HG02623 (cell line): ENCODE data around the gene PSMB7.
"Not testable (repeated sequence)": the region's sequence is repeated elsewhere in the genome, so short reads cannot be mapped to it uniquely, and the experiment has no call there.

Experiments used
- ATAC-seq: cut with Tn5 transposase; IDR thresholded peaks from one replicate; pipeline ENCODE4 v1.9.1; 2021; ENCODE audit warnings: moderate library complexity; ENCODE audit not compliant: unreplicated experiment

PSMB7 gene

GRCh38 chr9:124443625-124444024 lies 28.4 kb upstream of the PSMB7 start:
- ATAC-seq, result no peak

- no peak for ATAC-seq
Measured at GRCh38 chr9:124442826-124443225, 27.6 kb upstream of the PSMB7 start.

GRCh38 chr9:124442379-124442778 lies 27.1 kb upstream of the PSMB7 start:
- ATAC-seq, result no peak

- no peak for ATAC-seq
Measured at GRCh38 chr9:124441291-124441690, 26.0 kb upstream of the PSMB7 start.

- no peak for ATAC-seq
Measured at GRCh38 chr9:124440786-124441185, 25.5 kb upstream of the PSMB7 start.

GRCh38 chr9:124439686-124440243 lies 24.5 kb upstream of the PSMB7 start:
- ATAC-seq, result no peak

- no peak for ATAC-seq
Measured at GRCh38 chr9:124439086-124439485, 23.8 kb upstream of the PSMB7 start.

GRCh38 chr9:124438091-124438490 lies 22.8 kb upstream of the PSMB7 start:
- no peak for ATAC-seq

GRCh38 chr9:124437086-124437485 lies 21.8 kb upstream of the PSMB7 start:
- no peak for ATAC-seq

- no peak for ATAC-seq
Measured at GRCh38 chr9:124436320-124436719, 21.1 kb upstream of the PSMB7 start.

- ATAC-seq, result no peak
Measured at GRCh38 chr9:124429530-124429867, 14.3 kb upstream of the PSMB7 start.

- ATAC-seq, result no peak
Measured at GRCh38 chr9:124428751-124429529, 13.7 kb upstream of the PSMB7 start.

- no peak for ATAC-seq
Measured at GRCh38 chr9:124427281-124427680, 12.0 kb upstream of the PSMB7 start.

GRCh38 chr9:124426361-124426760 lies 11.1 kb upstream of the PSMB7 start:
- ATAC-seq, result no peak

GRCh38 chr9:124425733-124426132 lies 10.5 kb upstream of the PSMB7 start:
- ATAC-seq, result not testable (repeated sequence)

GRCh38 chr9:124423591-124423990 lies 8.3 kb upstream of the PSMB7 start:
- no peak for ATAC-seq

- ATAC-seq, result no peak
Measured at GRCh38 chr9:124423155-124423554, 7.9 kb upstream of the PSMB7 start.

GRCh38 chr9:124420991-124421543 lies 5.8 kb upstream of the PSMB7 start:
- ATAC-seq, result no peak

- no peak for ATAC-seq
Measured at GRCh38 chr9:124419832-124420489, 4.7 kb upstream of the PSMB7 start.

- no peak for ATAC-seq
Measured at GRCh38 chr9:124415852-124416484, 726 bp upstream of the PSMB7 start.

- ATAC-seq, result no peak
Measured at GRCh38 chr9:124414612-124415011, 630 bp downstream of the PSMB7 start.

- no peak for ATAC-seq
Measured at GRCh38 chr9:124412228-124412575, 3.0 kb downstream of the PSMB7 start.
